OCI-LY1 (cell line): ENCODE measurements around the gene SOCS6.
"Not testable (repeated sequence)": the region's sequence is repeated elsewhere in the genome, so short reads cannot be mapped to it uniquely, and the experiment has no call there.

Experiments used
- H2AFZ ChIP-seq: fragments of 200-600 bp; sonication (generic), shearing (Covaris generic); 2 replicates; pipeline ENCODE4 v1.6.0; 2014; ENCODE audit warnings: antibody characterized with exemption, mild to moderate bottlenecking, low read length
- H3F3A ChIP-seq: fragments of 200-600 bp; sonication (generic), shearing (Covaris generic); 2 replicates; pipeline ENCODE4 v1.6.0; 2014; ENCODE audit warnings: mild to moderate bottlenecking, antibody characterized with exemption, low read length, moderate library complexity; ENCODE audit not compliant: insufficient read depth
- H3K27ac ChIP-seq: fragments of 200-600 bp; sonication (generic); 2 replicates; pipeline ENCODE4 v1.5.1; 2014; ENCODE audit warnings: low read length, mixed run types, mild to moderate bottlenecking, low read depth; ENCODE audit not compliant: poor library complexity, severe bottlenecking
- H3K27me3 ChIP-seq: fragments of 200-600 bp; sonication (generic); 2 replicates; pipeline ENCODE4 v1.6.0; 2014; ENCODE audit warnings: antibody characterized with exemption, mild to moderate bottlenecking, low read length, moderate library complexity; ENCODE audit not compliant: insufficient read depth
- H3K36me3 ChIP-seq: fragments of 200-600 bp; sonication (generic); 2 replicates; pipeline ENCODE4 v1.6.1; 2014; ENCODE audit warnings: mild to moderate bottlenecking, antibody characterized with exemption, low read length, moderate library complexity, mixed read lengths; ENCODE audit not compliant: insufficient read depth
- H3K4me1 ChIP-seq: fragments of 200-600 bp; sonication (generic); 2 replicates; pipeline ENCODE4 v1.5.1; 2014; ENCODE audit warnings: mild to moderate bottlenecking, low read length, moderate library complexity; ENCODE audit not compliant: insufficient read depth, severe bottlenecking
- H3K4me2 ChIP-seq: fragments of 200-600 bp; sonication (generic), shearing (Covaris generic); 2 replicates; pipeline ENCODE4 v1.6.1; 2014; ENCODE audit warnings: low read length
- H3K4me3 ChIP-seq: fragments of 200-600 bp; sonication (generic); 2 replicates; pipeline ENCODE4 v1.5.1; 2014; ENCODE audit warnings: low read length, low read depth, mild to moderate bottlenecking, mixed read lengths; ENCODE audit not compliant: poor library complexity, severe bottlenecking
- H3K79me2 ChIP-seq: fragments of 200-600 bp; shearing (Covaris generic); 2 replicates; pipeline ENCODE4 v1.6.1; 2016; ENCODE audit warnings: mixed run types, low read length, mixed read lengths; ENCODE audit not compliant: insufficient read depth
- H3K9ac ChIP-seq: fragments of 200-600 bp; sonication (generic), shearing (Covaris generic); 2 replicates; pipeline ENCODE4 v1.6.1; 2014; ENCODE audit warnings: mild to moderate bottlenecking, low read length, mixed read lengths
- H3K9me2 ChIP-seq: fragments of 200-600 bp; sonication (generic), shearing (Covaris generic); 2 replicates; pipeline ENCODE4 v1.6.1; 2014; ENCODE audit warnings: low read depth, mild to moderate bottlenecking, low read length, mixed read lengths
- H3K9me3 ChIP-seq: fragments of 200-600 bp; shearing (Covaris generic); 2 replicates; pipeline ENCODE4 v1.6.1; 2014; ENCODE audit warnings: low read length, mixed read lengths
- H4K20me1 ChIP-seq: fragments of 200-600 bp; sonication (generic), shearing (Covaris generic); 2 replicates; pipeline ENCODE4 v1.6.0; 2016; ENCODE audit warnings: mild to moderate bottlenecking, low read length; ENCODE audit not compliant: insufficient read depth
- CTCF ChIP-seq: fragments of 200-600 bp; sonication (generic), shearing (Covaris generic); IDR thresholded peaks from 2 replicates; pipeline ENCODE4 v1.5.1; 2017; ENCODE audit warnings: mild to moderate bottlenecking, antibody characterized with exemption, low read length, moderate library complexity, mixed read lengths
- EZH2 ChIP-seq: fragments of 200-600 bp; sonication (generic), shearing (Covaris generic); IDR thresholded peaks from 2 replicates; pipeline ENCODE4 v1.8.0; 2017; ENCODE audit warnings: borderline replicate concordance, mixed run types, mild to moderate bottlenecking, antibody characterized with exemption, low read length, moderate library complexity, mixed read lengths

Gene SOCS6

GRCh38 chr18:70366670-70367069 is 77.8 kb downstream of the SOCS6 start:
- H3K36me3 ChIP-seq: no peaks in the 10 kb centered on the region
- H3K27me3 ChIP-seq: no peaks in the 10 kb centered on the region
- H4K20me1 ChIP-seq: no peaks in the 10 kb centered on the region
- no peaks in the 10 kb centered on the region for H3F3A ChIP-seq
- no peaks in the 10 kb centered on the region for H3K79me2 ChIP-seq
- no peak overlapping the region for H3K4me2 ChIP-seq
- H3K9me3 ChIP-seq: no peaks in the 10 kb centered on the region
- no peaks in the 10 kb centered on the region for H3K4me1 ChIP-seq
- no peak overlapping the region for H3K4me3 ChIP-seq
- TF ChIP-seq CTCF (no peak), EZH2 (no peak)
- H2AFZ ChIP-seq: no peak overlapping the region
- no peak overlapping the region for H3K27ac ChIP-seq
- no peak overlapping the region for H3K9ac ChIP-seq
- H3K9me2 ChIP-seq: no peaks in the 10 kb centered on the region

- H3K4me3 ChIP-seq, H4K20me1 ChIP-seq, H3K9ac ChIP-seq, H3K36me3 ChIP-seq, H3K4me1 ChIP-seq, H3F3A ChIP-seq, H3K27ac ChIP-seq, H3K9me3 ChIP-seq, H3K4me2 ChIP-seq, H3K79me2 ChIP-seq, H3K9me2 ChIP-seq, H2AFZ ChIP-seq, H3K27me3 ChIP-seq: not testable (repeated sequence)
Measured at GRCh38 chr18:70367344-70367743, 78.5 kb downstream of the SOCS6 start.

- H3F3A ChIP-seq: no peaks in the 10 kb centered on the region
- no peaks in the 10 kb centered on the region for H3K36me3 ChIP-seq
- H3K9me2 ChIP-seq: no peaks in the 10 kb centered on the region
- H3K4me2 ChIP-seq: no peak overlapping the region
- H3K27me3 ChIP-seq: no peaks in the 10 kb centered on the region
- H3K9me3 ChIP-seq: no peaks in the 10 kb centered on the region
- H3K79me2 ChIP-seq: no peaks in the 10 kb centered on the region
- H3K4me1 ChIP-seq: no peaks in the 10 kb centered on the region
- H3K27ac ChIP-seq: no peak overlapping the region
- TF ChIP-seq EZH2: no peak
- no peak for TF ChIP-seq CTCF
- no peak overlapping the region for H3K9ac ChIP-seq
- no peaks in the 10 kb centered on the region for H4K20me1 ChIP-seq
- no peak overlapping the region for H3K4me3 ChIP-seq
- no peak overlapping the region for H2AFZ ChIP-seq
Measured at GRCh38 chr18:70368903-70369302, 80.1 kb downstream of the SOCS6 start.

- Histone ChIP-seq H3K9ac (no peak overlapping the region), H3K27ac (no peak overlapping the region)
Measured at GRCh38 chr18:70370762-70371733, 82.2 kb downstream of the SOCS6 start.

More at GRCh38 chr18:70370762-70371733, 82.2 kb downstream of the SOCS6 start:
- H2AFZ ChIP-seq: no peak overlapping the region
- no peaks in the 10 kb centered on the region for H3K36me3 ChIP-seq
- no peak overlapping the region for H3K4me3 ChIP-seq
- no peaks in the 10 kb centered on the region for H3K4me1 ChIP-seq
- H3K9me2 ChIP-seq: no peaks in the 10 kb centered on the region
- no peaks in the 10 kb centered on the region for H3K79me2 ChIP-seq
- no peaks in the 10 kb centered on the region for H3F3A ChIP-seq
- H3K4me2 ChIP-seq: no peak overlapping the region
- no peaks in the 10 kb centered on the region for H4K20me1 ChIP-seq
- TF ChIP-seq EZH2: no peak
- no peak for TF ChIP-seq CTCF
- H3K9me3 ChIP-seq: no peaks in the 10 kb centered on the region
- no peaks in the 10 kb centered on the region for H3K27me3 ChIP-seq
